ENCODE results near the gene IRGQ.
"Not testable (repeated sequence)": the region's sequence is repeated elsewhere in the genome, so short reads cannot be mapped to it uniquely, and the experiment has no call there.

IRGQ gene

GRCh38 chr19:43609872-43610271 lies 13.9 kb upstream of the IRGQ start:
- H3K4me3 ChIP-seq (replicated peaks; ENCODE audit: low read depth, low read length): no peak overlapping the region
- DNase-seq (ENCODE audit: low read depth): no peak
- no peak for TF ChIP-seq CTCF (IDR thresholded peaks at IDR 0.05; ENCODE audit: low read length, missing control alignments)

GRCh38 chr19:43607238-43608205 lies 11.6 kb upstream of the IRGQ start:
- no peak for DNase-seq (ENCODE audit: low read depth)
- TF ChIP-seq CTCF (IDR thresholded peaks at IDR 0.05; ENCODE audit: low read length, missing control alignments): no peak
- H3K4me3 ChIP-seq (replicated peaks; ENCODE audit: low read depth, low read length): no peak overlapping the region

DNA sequence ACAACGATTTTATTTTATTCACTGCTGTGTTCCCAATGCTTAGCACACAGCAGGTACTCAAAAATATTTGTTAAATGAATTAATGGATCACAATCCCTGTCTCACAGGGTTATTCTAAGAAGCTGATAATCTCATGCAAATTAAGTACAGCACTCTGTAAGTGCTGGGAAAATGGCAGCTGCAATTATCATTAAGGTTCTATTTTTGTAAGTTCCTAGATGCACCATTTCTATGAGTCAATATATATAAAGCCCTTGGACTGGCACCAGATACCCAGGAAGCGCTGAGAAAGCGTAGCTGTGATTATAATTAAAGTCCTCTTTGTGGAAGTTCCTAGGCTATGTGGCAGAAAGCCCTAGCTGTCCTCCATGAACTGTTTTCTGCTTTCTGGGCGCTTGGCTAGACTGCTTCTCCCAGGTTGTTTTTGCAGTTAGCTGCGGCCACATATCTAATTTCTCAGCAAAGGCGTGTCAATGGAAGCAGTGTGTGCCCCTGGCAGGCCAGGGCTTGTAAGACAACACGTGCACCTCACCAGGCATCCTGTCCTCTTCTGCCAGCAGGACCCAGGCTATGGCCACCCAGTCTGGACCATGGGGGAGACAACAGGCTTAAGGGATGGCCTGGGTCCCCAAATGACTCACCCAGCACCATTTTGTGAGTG lies 10.8 kb upstream of the IRGQ start:
- H3K4me3 ChIP-seq (replicated peaks; ENCODE audit: low read depth, low read length): no peak overlapping the region
- DNase-seq (ENCODE audit: low read depth): no peak
- TF ChIP-seq CTCF (IDR thresholded peaks at IDR 0.05; ENCODE audit: low read length, missing control alignments): no peak

- DNase-seq (ENCODE audit: low read depth): no peak
- no peak for TF ChIP-seq CTCF (IDR thresholded peaks at IDR 0.05; ENCODE audit: low read length, missing control alignments)
Measured at GRCh38 chr19:43605875-43606568, 10.1 kb upstream of the IRGQ start.

DNA sequence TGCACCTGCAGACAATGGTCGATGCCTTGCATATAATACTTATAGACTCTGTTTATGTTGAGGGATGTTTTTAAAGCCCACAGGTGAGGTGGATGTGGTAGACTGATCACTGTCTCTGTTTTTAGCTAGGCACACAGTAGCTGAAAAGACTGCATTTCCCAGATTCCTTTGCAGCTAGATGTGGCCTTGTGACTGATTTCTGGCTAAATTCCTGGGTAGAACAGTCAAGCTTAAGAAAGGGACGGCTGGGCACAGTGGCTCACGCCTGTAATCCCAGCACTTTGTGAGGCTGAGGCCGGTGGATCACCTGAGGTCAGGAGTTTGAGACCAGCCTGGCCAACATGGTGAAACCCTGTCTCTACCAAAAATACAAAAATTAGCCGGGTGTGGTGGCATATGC lies 4.4 kb upstream of the IRGQ start:
- DNase-seq (ENCODE audit: low read depth); H3K4me3 ChIP-seq (replicated peaks; ENCODE audit: low read depth, low read length): not testable (repeated sequence)

More at GRCh38 chr19:43605875-43606568, 10.1 kb upstream of the IRGQ start:
- no peak overlapping the region for H3K4me3 ChIP-seq (replicated peaks; ENCODE audit: low read depth, low read length)

- DNase-seq (ENCODE audit: low read depth): no peak
- no peak overlapping the region for H3K4me3 ChIP-seq (replicated peaks; ENCODE audit: low read depth, low read length)
- no peak for TF ChIP-seq CTCF (IDR thresholded peaks at IDR 0.05; ENCODE audit: low read length, missing control alignments)
Measured at GRCh38 chr19:43599635-43600295, 3.8 kb upstream of the IRGQ start.
